ENCODE results near the gene RRP36. TPM values are rescaled to one million over a fixed set of nuclear protein-coding genes. Genes with fewer than 3 reads are reported as not detected.

The RRP36 gene
- polyA plus RNA-seq, 1 of the 3 experiments (the other 2 are of a cell fraction), result 60.5 TPM

GRCh38 chr6:43006251-43006650, 15.2 kb upstream of the RRP36 start:
- H3K9me2 ChIP-seq, result no peaks in the 10 kb centered on the region
- H3F3A ChIP-seq (replicated peaks; ENCODE audit: insufficient read depth), result peaks cover 11% of the 10 kb centered on the region
- no peak overlapping the region for H3K27ac ChIP-seq (ENCODE audit: low read depth in 2 of 2, low read length in 1 of 2)
- H3K27me3 ChIP-seq (ENCODE audit: insufficient read depth), result no peaks in the 10 kb centered on the region
- no peak overlapping the region for H3K4me3 ChIP-seq (ENCODE audit: low read depth in 2 of 2, low read length in 1 of 2)
- H4K20me1 ChIP-seq (ENCODE audit: insufficient read depth), result no peaks in the 10 kb centered on the region
- ChIA-PET CTCF (interaction anchor here (1.1 to 2.5 kb wide), 2 partner anchors 10 to 138 kb away, joined by 3 to 10 read pairs; no protein-coding TSS in a partner anchor), POLR2A (interaction anchor here (0.8 kb wide), 1 partner anchor 22 kb away, joined by 3 read pairs; the partner anchor contains the start of gene PPP2R5D)
- H3K36me3 ChIP-seq (replicated peaks in 1 of 2; ENCODE audit: control insufficient read depth in 1 of 2, insufficient read depth in 2 of 2, low read length in 1 of 2), result peaks cover 34 to 43% of the 10 kb centered on the region in 2 experiments
- H3K9me3 ChIP-seq, result no peaks in the 10 kb centered on the region
- no peaks in the 10 kb centered on the region for H3K4me1 ChIP-seq (ENCODE audit: control insufficient read depth in 1 of 2, insufficient read depth in 2 of 2, low read depth in 1 of 2, low read length in 1 of 2)
- H3K4me2 ChIP-seq, result no peak overlapping the region
- no peak overlapping the region for H3K9ac ChIP-seq
- TF ChIP-seq NFIC (IDR thresholded peaks at IDR 0.05; ENCODE audit: borderline replicate concordance) (no peak), USF2 (IDR thresholded peaks at IDR 0.05; ENCODE audit: borderline replicate concordance, low read depth, low read length) (no peak), SMC3 (IDR thresholded peaks at IDR 0.05; ENCODE audit: low read depth, low read length) (no peak), GABPA (IDR thresholded peaks at IDR 0.05; ENCODE audit: low read depth) (no peak)
- WGBS (ENCODE audit: low lambda C conversion rate), result 94% methylated on average over 11 of the region's 11 CpGs
- no peak for DNase-seq
- no peak overlapping the region for H2AFZ ChIP-seq (ENCODE audit: low read depth)
- 0 out of 2 replicates have a peak, but pooled peaks cover 4% of the 10 kb centered on the region for H3K79me2 ChIP-seq (ENCODE audit: insufficient read depth)

- Histone ChIP-seq H3K9ac (no peak overlapping the region), H3F3A (replicated peaks; ENCODE audit: insufficient read depth) (peaks cover 15% of the 10 kb centered on the region), H3K79me2 (ENCODE audit: insufficient read depth) (peaks cover 12% of the 10 kb centered on the region; the same call in 1 of the 2 replicates), H3K4me2 (no peak overlapping the region), H3K36me3 (replicated peaks in 1 of 2; ENCODE audit: control insufficient read depth in 1 of 2, insufficient read depth in 2 of 2, low read length in 1 of 2) (peaks cover 34 to 52% of the 10 kb centered on the region in 2 experiments), H4K20me1 (ENCODE audit: insufficient read depth) (no peaks in the 10 kb centered on the region), H3K4me1 (ENCODE audit: control insufficient read depth in 1 of 2, insufficient read depth in 2 of 2, low read depth in 1 of 2, low read length in 1 of 2) (peaks cover 0 to 4% of the 10 kb centered on the region in 2 experiments; a peak in 2 of 4 replicates), H3K4me3 (ENCODE audit: low read depth in 2 of 2, low read length in 1 of 2) (no peak overlapping the region), H3K9me3 (no peaks in the 10 kb centered on the region), H2AFZ (ENCODE audit: low read depth) (no peak overlapping the region), H3K9me2 (no peaks in the 10 kb centered on the region), H3K27ac (ENCODE audit: low read depth in 2 of 2, low read length in 1 of 2) (no peak overlapping the region), H3K27me3 (ENCODE audit: insufficient read depth) (no peaks in the 10 kb centered on the region)
- CTCF ChIA-PET, result interaction anchor here (1.2 to 2.5 kb wide), 3 partner anchors 19 to 137 kb away, joined by 3 to 10 read pairs (median 3); no protein-coding TSS in a partner anchor
- no peak for DNase-seq
- POLR2A ChIA-PET, result interaction anchor here (1.0 kb wide), 1 partner anchor 23 kb away, joined by 4 read pairs; the partner anchor contains the start of gene PPP2R5D
- TF ChIP-seq TEAD4 (IDR thresholded peaks at IDR 0.05; ENCODE audit: borderline replicate concordance, insufficient read depth) (no peak), SMC3 (IDR thresholded peaks at IDR 0.05; ENCODE audit: low read depth, low read length) (no peak), PBX3 (IDR thresholded peaks at IDR 0.05) (no peak), CTCF (IDR thresholded peaks at IDR 0.05) (no peak), CHD2 (IDR thresholded peaks at IDR 0.05; ENCODE audit: low read length, partially characterized antibody) (no peak), GABPA (IDR thresholded peaks at IDR 0.05; ENCODE audit: low read depth) (no peak), EP300 (IDR thresholded peaks at IDR 0.05; ENCODE audit: borderline replicate concordance in 1 of 2, low read depth in 1 of 2, low read length in 1 of 2) (no peak), RFX5 (IDR thresholded peaks at IDR 0.05; ENCODE audit: low read length) (no peak), RXRA (IDR thresholded peaks at IDR 0.05; ENCODE audit: borderline replicate concordance, low read depth) (no peak), IRF3 (IDR thresholded peaks at IDR 0.05; ENCODE audit: low read depth, low read length) (no peak), MAX (IDR thresholded peaks at IDR 0.05; ENCODE audit: low read depth) (no peak), ELF1 (IDR thresholded peaks at IDR 0.05) (no peak), TCF12 (IDR thresholded peaks at IDR 0.05) (no peak), SIN3A (IDR thresholded peaks at IDR 0.05; ENCODE audit: borderline replicate concordance, low read depth, low read length) (no peak), FOXM1 (IDR thresholded peaks at IDR 0.05; ENCODE audit: low read depth) (no peak), ZBTB33 (IDR thresholded peaks at IDR 0.05; ENCODE audit: borderline replicate concordance, low read depth) (no peak), EZH2phosphoT487 (IDR thresholded peaks at IDR 0.05; ENCODE audit: borderline replicate concordance, low read depth) (no peak), YY1 (IDR thresholded peaks at IDR 0.05; ENCODE audit: low read depth) (no peak), POLR2AphosphoS5 (IDR thresholded peaks at IDR 0.05; ENCODE audit: low read depth, low read length) (no peak)
- 88% methylated on average over 8 of the region's 9 CpGs for WGBS (ENCODE audit: low lambda C conversion rate)
These were observed 14.3 kb upstream of the RRP36 start for GRCh38 chr6:43007126-43007525.

Measured in SK-N-SH (cell line).